Activated CD4-positive, alpha-beta T cell treated with anti-CD3 and anti-CD28 coated beads for 48 hours (primary cell): ENCODE data around the gene OR4K15.
"Not testable (repeated sequence)": the region's sequence is repeated elsewhere in the genome, so short reads cannot be mapped to it uniquely, and the experiment has no call there.

Experiments
- DNase-seq: peaks from one replicate; pipeline ENCODE4 v3.0.0-alpha.2; 2020

The OR4K15 gene, protein sequence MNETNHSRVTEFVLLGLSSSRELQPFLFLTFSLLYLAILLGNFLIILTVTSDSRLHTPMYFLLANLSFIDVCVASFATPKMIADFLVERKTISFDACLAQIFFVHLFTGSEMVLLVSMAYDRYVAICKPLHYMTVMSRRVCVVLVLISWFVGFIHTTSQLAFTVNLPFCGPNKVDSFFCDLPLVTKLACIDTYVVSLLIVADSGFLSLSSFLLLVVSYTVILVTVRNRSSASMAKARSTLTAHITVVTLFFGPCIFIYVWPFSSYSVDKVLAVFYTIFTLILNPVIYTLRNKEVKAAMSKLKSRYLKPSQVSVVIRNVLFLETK

GRCh38 chr14:19975291-19975690 is at the start of gene OR4K15:
Gene OR4K15 (plus strand): TSS chr14:19975591. CDS start chr14:19975591, 0 bp downstream.
- no peak for DNase-seq

- no peak for DNase-seq
Observed at GRCh38 chr14:19930617-19931016, 44.8 kb upstream of the OR4K15 start, which contains the start of gene OR4K1. Gene OR4K1 (plus strand): TSS chr14:19930917. CDS start chr14:19935667, 4,750 bp downstream.

GRCh38 chr14:19941668-19942067 is 33.7 kb upstream of the OR4K15 start:
- no peak for DNase-seq

DNA sequence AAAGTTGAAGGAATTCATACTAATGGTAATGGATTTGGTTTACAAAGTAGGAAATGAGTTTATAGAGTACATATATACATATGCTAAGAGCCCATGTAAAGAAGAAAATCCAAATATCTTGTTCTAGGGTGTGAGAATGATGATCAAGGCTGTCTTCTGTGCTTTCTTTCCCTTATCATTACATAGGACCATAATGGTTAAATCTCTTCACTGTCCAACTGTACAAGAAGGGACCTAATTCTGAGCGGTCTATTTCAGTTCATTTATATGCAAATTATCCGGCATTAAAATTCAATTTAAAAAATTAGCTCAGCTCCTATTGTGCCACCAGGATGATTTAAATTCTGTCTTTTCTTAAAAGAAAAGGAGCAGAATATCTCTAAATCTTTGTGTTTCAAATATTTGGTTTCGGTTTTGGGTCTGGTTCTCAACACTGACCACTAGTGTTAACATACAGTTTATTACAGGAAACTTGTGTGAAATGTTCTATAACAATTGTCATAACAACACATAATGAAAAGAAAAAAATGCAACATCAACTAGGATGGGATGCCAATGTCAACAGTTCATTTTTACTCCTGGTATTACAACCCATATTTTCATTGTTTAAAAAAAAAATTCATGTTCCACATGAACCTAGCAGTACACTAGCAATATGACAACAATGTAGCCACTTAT is 27.8 kb upstream of the OR4K15 start:
- DNase-seq = no peak

- DNase-seq = no peak
Observed at GRCh38 chr14:19949218-19949617, 26.2 kb upstream of the OR4K15 start.

DNA sequence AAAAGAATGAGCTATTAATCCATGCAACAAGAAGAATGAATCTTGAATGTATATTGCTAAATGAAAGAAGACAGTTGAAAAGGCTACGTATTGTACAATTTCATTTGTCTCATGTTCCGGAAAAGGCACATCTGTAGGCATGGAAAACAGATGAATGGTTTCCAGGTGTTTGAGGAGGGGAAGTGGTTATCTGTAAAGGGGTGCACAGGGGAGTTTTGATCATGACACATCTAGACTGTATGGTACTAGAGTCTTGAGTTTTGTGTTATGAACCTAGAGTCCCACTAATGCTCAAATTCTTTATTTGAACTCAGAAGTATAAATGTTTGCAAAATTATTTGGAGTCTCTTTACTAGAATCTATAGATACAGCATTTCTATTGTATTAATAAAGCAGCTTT is 5.7 kb upstream of the OR4K15 start:
- DNase-seq = not testable (repeated sequence)

DNA sequence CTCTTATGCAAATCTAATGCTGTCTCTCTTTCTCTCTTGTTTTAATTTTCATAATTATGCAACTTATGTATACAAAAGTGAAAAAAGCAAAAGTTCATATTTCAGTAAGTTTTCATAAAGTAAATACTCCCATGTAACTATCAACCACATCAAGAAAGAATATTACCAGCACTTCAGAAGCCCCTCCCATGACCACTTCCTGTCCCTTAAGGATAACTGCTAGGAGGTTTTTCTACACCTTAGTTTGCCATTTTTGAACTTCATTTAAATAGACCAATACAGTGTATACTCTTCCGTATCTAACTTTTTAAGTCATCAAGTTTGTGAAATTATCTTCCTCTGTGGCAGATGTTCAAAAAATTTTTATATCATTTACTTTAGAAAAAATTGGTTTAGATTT is 547 bp upstream of the OR4K15 start:
- DNase-seq = no peak

- no peak for DNase-seq
Observed at GRCh38 chr14:19993438-19993837, 18.0 kb downstream of the OR4K15 start.

GRCh38 chr14:20001863-20002262 is 26.5 kb downstream of the OR4K15 start, which contains the start of gene OR4Q2:
Gene OR4Q2 (plus strand): TSS chr14:20002163.
- DNase-seq = no peak

GRCh38 chr14:20002319-20002718 is 26.9 kb downstream of the OR4K15 start:
- no peak for DNase-seq

- no peak for DNase-seq
Observed at GRCh38 chr14:20008156-20008555, 32.8 kb downstream of the OR4K15 start.

DNA sequence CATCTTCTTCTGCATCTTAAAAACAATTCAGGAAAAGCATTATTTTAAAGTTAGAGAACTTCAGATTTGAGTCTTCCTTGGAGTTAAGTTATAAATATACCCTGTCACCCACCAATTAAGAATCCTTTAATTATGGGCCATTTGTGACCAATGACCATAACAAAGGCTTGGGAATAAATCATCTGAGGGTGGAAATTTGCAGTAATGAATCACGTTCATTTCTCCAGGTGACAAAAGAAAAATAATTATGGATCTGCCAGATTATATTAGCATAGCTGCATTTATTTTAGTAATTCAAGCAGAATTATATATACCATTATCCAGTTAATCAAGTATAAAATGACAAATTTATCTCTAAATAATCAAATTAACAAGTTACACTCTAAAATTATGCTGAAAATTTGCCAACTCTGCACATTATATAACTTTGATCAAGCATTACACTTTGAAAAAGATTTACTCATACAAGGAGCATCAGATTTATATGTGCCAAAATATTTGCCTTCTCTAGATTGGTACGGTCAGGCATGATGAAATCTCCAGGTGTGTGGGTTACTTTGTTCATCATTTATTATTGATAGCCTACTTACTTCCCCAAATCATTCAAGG is 44.0 kb downstream of the OR4K15 start, which contains the start of gene OR4K14:
OR4K14 (minus strand) TSS at position 51 of the 609 bp plus-strand sequence. CDS start 4,114 bp downstream, outside the sequence.
- no peak for DNase-seq
